HL-60 (cell line): ENCODE results near the gene HOXD3.

ENCODE experiments used
- DNase-seq, 2 experiments: peaks; one replicate each; pipeline ENCODE4 v3.0.0-alpha.2; 2010 to 2020; ENCODE audit warnings: low read depth in 1 of 2, low spot score in 1 of 2
- H3K27ac ChIP-seq: fragments of 250-450 bp; sonication (Bioruptor Pico); replicated peaks from 2 replicates; pipeline ENCODE4 v1.5.1; 2020; ENCODE audit warnings: mild to moderate bottlenecking, moderate library complexity
- H3K27me3 ChIP-seq: fragments of 250-450 bp; sonication (Bioruptor Pico); 2 replicates; pipeline ENCODE4 v1.5.1; 2021; ENCODE audit warnings: mild to moderate bottlenecking, moderate library complexity; ENCODE audit not compliant: insufficient read depth, poor library complexity, severe bottlenecking
- H3K4me3 ChIP-seq: replicated peaks from 2 replicates; pipeline ENCODE4 v1.5.1; 2011; ENCODE audit warnings: mild to moderate bottlenecking, control low read depth, low read length; ENCODE audit not compliant: insufficient read depth
- GABPA ChIP-seq: IDR thresholded peaks from 2 replicates; pipeline ENCODE4 v1.6.1; 2012; ENCODE audit warnings: low read depth
- POLR2AphosphoS5 ChIP-seq: IDR thresholded peaks from 2 replicates; pipeline ENCODE4 v1.6.1; 2012; ENCODE audit warnings: low read depth
- SPI1 ChIP-seq: IDR thresholded peaks from 2 replicates; pipeline ENCODE4 v1.6.1; 2012; ENCODE audit warnings: low read depth, mild to moderate bottlenecking, borderline replicate concordance
- TF ChIP-seq, protein P1 (sequence below): IDR thresholded peaks from one replicate; pipeline ENCODE4 v1.5.1; 2011; ENCODE audit warnings: low read length, control low read depth, inconsistent platforms; ENCODE audit not compliant: insufficient read depth
- TF ChIP-seq, protein P2 (sequence below): IDR thresholded peaks from 2 replicates; pipeline ENCODE4 v1.6.1; 2012; ENCODE audit warnings: low read depth; ENCODE audit not compliant: insufficient replicate concordance

Gene HOXD3

DNA sequence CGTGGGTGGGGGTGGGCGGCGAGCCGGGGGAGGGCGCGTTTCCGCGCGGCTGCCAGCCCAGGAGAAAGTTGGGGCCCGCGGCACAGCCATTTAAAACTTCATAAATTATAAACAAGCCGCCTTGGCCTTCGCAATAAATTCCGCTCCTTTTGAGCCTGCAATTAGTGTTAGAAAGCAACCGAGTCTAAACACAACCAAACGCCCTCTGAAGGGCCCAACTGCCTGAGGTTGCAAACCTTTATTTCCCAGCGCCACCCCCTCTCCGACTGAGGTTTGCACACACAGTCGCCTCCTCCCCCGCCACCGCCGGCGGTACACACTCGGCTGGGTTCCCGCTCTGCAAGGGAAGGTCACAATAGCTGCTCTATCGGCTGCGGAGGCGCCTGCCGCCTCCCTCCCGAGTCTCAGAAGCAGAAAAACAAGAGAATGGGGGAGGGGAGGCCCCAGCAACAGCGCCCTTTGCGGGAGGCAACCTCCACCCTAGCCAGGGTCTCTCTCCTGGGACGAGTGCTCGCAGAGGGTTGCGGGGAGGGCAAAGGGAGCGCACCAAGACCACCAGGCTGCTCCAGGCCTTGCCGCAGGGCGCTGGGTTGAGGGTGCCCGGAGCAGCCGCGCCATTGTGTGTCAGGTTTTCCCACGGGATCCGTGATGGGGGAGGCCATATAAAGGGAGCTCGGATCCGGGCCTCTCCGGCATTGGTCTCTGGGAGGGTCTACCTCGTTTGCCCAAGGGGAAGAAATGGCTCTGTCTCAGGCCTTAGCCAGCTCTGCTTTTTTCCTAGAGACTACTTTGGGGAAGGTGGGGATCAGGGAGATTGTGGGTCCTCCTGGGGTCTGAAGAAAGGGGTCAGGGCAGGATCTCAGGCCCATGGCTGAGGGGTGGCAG is 18.0 kb downstream of the HOXD3 start:
- Histone ChIP-seq H3K4me3 (no peak overlapping the region), H3K27ac (no peak overlapping the region), H3K27me3 (peaks cover 91% of the 10 kb centered on the region)
- TF ChIP-seq, protein P1, sequence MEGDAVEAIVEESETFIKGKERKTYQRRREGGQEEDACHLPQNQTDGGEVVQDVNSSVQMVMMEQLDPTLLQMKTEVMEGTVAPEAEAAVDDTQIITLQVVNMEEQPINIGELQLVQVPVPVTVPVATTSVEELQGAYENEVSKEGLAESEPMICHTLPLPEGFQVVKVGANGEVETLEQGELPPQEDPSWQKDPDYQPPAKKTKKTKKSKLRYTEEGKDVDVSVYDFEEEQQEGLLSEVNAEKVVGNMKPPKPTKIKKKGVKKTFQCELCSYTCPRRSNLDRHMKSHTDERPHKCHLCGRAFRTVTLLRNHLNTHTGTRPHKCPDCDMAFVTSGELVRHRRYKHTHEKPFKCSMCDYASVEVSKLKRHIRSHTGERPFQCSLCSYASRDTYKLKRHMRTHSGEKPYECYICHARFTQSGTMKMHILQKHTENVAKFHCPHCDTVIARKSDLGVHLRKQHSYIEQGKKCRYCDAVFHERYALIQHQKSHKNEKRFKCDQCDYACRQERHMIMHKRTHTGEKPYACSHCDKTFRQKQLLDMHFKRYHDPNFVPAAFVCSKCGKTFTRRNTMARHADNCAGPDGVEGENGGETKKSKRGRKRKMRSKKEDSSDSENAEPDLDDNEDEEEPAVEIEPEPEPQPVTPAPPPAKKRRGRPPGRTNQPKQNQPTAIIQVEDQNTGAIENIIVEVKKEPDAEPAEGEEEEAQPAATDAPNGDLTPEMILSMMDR = no peak
- TF ChIP-seq SPI1 = no peak
- no peak for TF ChIP-seq POLR2AphosphoS5
- TF ChIP-seq, protein P2, sequence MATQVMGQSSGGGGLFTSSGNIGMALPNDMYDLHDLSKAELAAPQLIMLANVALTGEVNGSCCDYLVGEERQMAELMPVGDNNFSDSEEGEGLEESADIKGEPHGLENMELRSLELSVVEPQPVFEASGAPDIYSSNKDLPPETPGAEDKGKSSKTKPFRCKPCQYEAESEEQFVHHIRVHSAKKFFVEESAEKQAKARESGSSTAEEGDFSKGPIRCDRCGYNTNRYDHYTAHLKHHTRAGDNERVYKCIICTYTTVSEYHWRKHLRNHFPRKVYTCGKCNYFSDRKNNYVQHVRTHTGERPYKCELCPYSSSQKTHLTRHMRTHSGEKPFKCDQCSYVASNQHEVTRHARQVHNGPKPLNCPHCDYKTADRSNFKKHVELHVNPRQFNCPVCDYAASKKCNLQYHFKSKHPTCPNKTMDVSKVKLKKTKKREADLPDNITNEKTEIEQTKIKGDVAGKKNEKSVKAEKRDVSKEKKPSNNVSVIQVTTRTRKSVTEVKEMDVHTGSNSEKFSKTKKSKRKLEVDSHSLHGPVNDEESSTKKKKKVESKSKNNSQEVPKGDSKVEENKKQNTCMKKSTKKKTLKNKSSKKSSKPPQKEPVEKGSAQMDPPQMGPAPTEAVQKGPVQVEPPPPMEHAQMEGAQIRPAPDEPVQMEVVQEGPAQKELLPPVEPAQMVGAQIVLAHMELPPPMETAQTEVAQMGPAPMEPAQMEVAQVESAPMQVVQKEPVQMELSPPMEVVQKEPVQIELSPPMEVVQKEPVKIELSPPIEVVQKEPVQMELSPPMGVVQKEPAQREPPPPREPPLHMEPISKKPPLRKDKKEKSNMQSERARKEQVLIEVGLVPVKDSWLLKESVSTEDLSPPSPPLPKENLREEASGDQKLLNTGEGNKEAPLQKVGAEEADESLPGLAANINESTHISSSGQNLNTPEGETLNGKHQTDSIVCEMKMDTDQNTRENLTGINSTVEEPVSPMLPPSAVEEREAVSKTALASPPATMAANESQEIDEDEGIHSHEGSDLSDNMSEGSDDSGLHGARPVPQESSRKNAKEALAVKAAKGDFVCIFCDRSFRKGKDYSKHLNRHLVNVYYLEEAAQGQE = no peak
- no peak for TF ChIP-seq GABPA
- DNase-seq = peak in 1 of 2 experiments; percentile 44

DNA sequence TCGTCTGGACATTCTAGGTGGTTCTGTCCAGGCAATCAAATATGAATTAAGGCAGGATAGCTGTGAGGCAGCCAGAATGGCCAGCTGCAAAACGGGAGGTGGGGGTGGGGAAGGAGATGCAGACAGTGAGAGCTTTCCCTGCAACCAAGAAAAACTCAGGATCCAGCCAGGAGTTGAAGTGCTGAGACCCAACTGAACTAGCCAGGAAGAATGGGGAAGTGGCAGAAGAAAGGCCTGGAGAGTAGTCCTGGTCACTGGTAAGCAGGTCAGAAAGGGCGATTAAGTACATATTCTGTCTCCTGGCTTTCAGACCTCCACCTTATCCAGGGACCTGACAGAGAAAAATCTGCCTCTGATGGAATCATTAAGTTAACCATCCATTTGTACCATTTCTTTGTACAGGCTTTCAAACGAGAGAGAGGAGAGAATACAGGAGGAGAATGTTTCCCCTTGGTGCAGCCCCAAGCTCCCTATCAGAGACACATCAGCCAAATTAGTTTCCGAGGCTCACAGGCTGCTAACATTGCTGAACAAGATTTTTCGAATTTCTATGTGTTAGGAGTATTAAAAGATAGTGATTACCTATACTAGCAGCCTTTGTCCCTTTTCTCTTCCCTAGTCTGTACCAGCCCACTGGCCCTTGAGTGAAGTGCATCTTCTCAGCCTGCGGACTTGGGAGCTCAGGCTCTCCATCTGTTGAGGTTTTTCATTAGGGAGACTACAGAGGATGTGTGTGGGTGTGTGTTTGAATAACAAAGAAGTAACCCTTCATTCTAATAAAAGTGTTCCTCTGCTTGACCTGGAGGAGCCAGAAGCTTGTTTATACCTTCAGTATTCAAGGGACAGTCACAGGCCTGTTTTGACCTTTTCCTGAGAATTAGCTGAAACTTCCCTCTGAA is 18.9 kb downstream of the HOXD3 start:
- peaks cover 91% of the 10 kb centered on the region for H3K27me3 ChIP-seq

DNA sequence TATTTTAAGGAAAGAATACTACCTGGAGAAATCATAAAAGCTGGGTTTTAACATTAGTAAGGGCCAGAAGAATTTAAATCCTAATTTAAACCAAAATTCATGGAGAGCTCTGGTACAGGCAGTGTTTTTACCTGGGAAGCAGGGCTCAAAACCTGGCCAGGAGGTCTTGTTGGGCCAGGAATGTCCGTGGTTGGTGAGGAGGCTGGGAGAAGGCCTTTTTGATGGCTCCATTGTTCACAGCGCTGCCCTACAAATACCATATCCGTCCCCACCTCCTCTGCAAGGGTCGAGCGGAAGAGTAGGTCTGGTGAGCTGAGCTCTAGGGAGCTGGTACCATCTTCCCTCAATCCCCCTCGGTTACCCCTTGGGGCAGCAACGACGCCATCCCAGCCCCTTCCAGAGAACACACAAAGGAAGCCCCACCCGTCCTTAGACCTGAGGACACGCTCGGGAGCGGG is 20.5 kb downstream of the HOXD3 start:
- Histone ChIP-seq H3K27me3 (peaks cover 74% of the 10 kb centered on the region), H3K27ac (no peak overlapping the region), H3K4me3 (peak overlapping the region; percentile 26; the same call in 1 of the 2 replicates)
- TF ChIP-seq, protein P1 = no peak
- TF ChIP-seq, protein P2 = no peak
- TF ChIP-seq GABPA (no peak), SPI1 (no peak), POLR2AphosphoS5 (no peak)
- no peak for DNase-seq

More for the DNA sequence above, 18.9 kb downstream of the HOXD3 start:
- DNase-seq = no peak
- H3K4me3 ChIP-seq = no peak overlapping the region
- TF ChIP-seq, protein P2 = no peak
- TF ChIP-seq, protein P1 = no peak
- TF ChIP-seq SPI1 (peak; percentile 60; the same call in 1 of the 2 replicates), POLR2AphosphoS5 (no peak)
- H3K27ac ChIP-seq = no peak overlapping the region
